Cerebellar nuclear complex (tissue), 1 donor: ENCODE measurements around the gene MYOZ2.

Experiments
- DNase-seq, 2 experiments: peaks; one replicate each; lab custom pipeline; 2025; lab: John Stamatoyannopoulos, UW

Gene MYOZ2

GRCh38 chr4:119135721-119136121, at the start of gene MYOZ2:
Gene MYOZ2, plus strand, starts transcription at chr4:119135832. Its CDS starts 694 bp downstream, at chr4:119136526.
- DNase-seq: no peak

- DNase-seq: no peak
These were observed 48.5 kb upstream of the MYOZ2 start for GRCh38 chr4:119087121-119087520.

GRCh38 chr4:119087656-119088055, 48.0 kb upstream of the MYOZ2 start:
- no peak for DNase-seq

- no peak for DNase-seq
These were observed 42.4 kb upstream of the MYOZ2 start for GRCh38 chr4:119093042-119093827.

GRCh38 chr4:119097282-119097900, 38.2 kb upstream of the MYOZ2 start:
- DNase-seq: no peak

GRCh38 chr4:119098306-119098705, 37.3 kb upstream of the MYOZ2 start:
- no peak for DNase-seq

- no peak for DNase-seq
These were observed 36.3 kb upstream of the MYOZ2 start for GRCh38 chr4:119099227-119099810.

GRCh38 chr4:119100655-119101054, 35.0 kb upstream of the MYOZ2 start:
- DNase-seq: no peak

GRCh38 chr4:119103263-119103662, 32.4 kb upstream of the MYOZ2 start:
- no peak for DNase-seq

- DNase-seq: no peak
These were observed 30.9 kb upstream of the MYOZ2 start for GRCh38 chr4:119104644-119105273.

- DNase-seq: no peak
These were observed 30.0 kb upstream of the MYOZ2 start for GRCh38 chr4:119105605-119106004.

GRCh38 chr4:119106036-119107000, 29.3 kb upstream of the MYOZ2 start:
- no peak for DNase-seq

- DNase-seq: no peak
These were observed 25.5 kb upstream of the MYOZ2 start for GRCh38 chr4:119110121-119110520.

GRCh38 chr4:119111296-119111695, 24.3 kb upstream of the MYOZ2 start:
- no peak for DNase-seq

GRCh38 chr4:119113033-119113655, 22.5 kb upstream of the MYOZ2 start:
- DNase-seq: no peak

- no peak for DNase-seq
These were observed 19.6 kb upstream of the MYOZ2 start for GRCh38 chr4:119116021-119116420.

- DNase-seq: no peak
These were observed 18.4 kb upstream of the MYOZ2 start for GRCh38 chr4:119116925-119117900.

- no peak for DNase-seq
These were observed 17.2 kb upstream of the MYOZ2 start for GRCh38 chr4:119118397-119118796.

- DNase-seq: no peak
These were observed 11.3 kb upstream of the MYOZ2 start for GRCh38 chr4:119124352-119124751.

GRCh38 chr4:119125931-119126330, 9.7 kb upstream of the MYOZ2 start:
- no peak for DNase-seq
